ENCODE measurements around the gene PDE4B.

GRCh38 chr1:66088787-66089186 is 296.1 kb downstream of the PDE4B start:
- TF ChIP-seq, protein P1, sequence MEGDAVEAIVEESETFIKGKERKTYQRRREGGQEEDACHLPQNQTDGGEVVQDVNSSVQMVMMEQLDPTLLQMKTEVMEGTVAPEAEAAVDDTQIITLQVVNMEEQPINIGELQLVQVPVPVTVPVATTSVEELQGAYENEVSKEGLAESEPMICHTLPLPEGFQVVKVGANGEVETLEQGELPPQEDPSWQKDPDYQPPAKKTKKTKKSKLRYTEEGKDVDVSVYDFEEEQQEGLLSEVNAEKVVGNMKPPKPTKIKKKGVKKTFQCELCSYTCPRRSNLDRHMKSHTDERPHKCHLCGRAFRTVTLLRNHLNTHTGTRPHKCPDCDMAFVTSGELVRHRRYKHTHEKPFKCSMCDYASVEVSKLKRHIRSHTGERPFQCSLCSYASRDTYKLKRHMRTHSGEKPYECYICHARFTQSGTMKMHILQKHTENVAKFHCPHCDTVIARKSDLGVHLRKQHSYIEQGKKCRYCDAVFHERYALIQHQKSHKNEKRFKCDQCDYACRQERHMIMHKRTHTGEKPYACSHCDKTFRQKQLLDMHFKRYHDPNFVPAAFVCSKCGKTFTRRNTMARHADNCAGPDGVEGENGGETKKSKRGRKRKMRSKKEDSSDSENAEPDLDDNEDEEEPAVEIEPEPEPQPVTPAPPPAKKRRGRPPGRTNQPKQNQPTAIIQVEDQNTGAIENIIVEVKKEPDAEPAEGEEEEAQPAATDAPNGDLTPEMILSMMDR (conservative IDR thresholded peaks at IDR 0.05; ENCODE audit: low read depth, low read length) = no peak
- no peak for TF ChIP-seq EZH2 (IDR thresholded peaks at IDR 0.05; ENCODE audit: low read length, unreplicated experiment)

All from PC-3 (cell line).